ENCODE results near the gene SYCP1. TPM values are rescaled to one million over a fixed set of nuclear protein-coding genes. Genes with fewer than 3 reads are reported as not detected.

The SYCP1 gene
- polyA plus RNA-seq, 1 experiment: not detected

DNA sequence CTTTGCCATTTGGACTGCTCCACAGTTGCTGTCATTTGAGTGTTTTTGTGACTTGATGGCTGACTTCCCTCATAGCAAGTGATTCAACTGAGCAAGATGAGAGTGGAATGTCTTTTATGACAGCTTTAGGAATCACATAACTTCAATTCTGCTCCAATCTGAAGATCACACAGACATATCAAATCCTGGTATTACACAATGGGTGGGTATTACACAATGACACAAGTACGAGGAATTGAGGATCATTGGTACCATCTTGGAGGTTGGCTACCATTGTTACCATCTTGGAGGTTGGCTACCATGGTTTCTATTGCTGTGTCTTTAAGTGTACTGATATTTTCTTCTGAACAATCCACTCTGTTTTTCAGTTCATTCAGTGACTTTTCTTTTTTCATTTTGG, 166.5 kb downstream of the SYCP1 start:
- TF ChIP-seq, protein P1, sequence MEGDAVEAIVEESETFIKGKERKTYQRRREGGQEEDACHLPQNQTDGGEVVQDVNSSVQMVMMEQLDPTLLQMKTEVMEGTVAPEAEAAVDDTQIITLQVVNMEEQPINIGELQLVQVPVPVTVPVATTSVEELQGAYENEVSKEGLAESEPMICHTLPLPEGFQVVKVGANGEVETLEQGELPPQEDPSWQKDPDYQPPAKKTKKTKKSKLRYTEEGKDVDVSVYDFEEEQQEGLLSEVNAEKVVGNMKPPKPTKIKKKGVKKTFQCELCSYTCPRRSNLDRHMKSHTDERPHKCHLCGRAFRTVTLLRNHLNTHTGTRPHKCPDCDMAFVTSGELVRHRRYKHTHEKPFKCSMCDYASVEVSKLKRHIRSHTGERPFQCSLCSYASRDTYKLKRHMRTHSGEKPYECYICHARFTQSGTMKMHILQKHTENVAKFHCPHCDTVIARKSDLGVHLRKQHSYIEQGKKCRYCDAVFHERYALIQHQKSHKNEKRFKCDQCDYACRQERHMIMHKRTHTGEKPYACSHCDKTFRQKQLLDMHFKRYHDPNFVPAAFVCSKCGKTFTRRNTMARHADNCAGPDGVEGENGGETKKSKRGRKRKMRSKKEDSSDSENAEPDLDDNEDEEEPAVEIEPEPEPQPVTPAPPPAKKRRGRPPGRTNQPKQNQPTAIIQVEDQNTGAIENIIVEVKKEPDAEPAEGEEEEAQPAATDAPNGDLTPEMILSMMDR (IDR thresholded peaks at IDR 0.05; ENCODE audit: low read depth, low read length): no peak
- Histone ChIP-seq H3K27me3 (ENCODE audit: control insufficient read depth, insufficient read depth, low read length) (no peaks in the 10 kb centered on the region), H3K4me3 (ENCODE audit: low read depth, low read length) (no peak overlapping the region), H3K9me3 (ENCODE audit: control insufficient read depth, insufficient read depth, low read length) (no peaks in the 10 kb centered on the region), H3K27ac (ENCODE audit: low read depth, low read length) (no peak overlapping the region)
- DNase-seq (ENCODE audit: low read depth, low spot score): no peak
- CTCF ChIA-PET: no interaction called here
- POLR2A ChIA-PET: no interaction called here

DNA sequence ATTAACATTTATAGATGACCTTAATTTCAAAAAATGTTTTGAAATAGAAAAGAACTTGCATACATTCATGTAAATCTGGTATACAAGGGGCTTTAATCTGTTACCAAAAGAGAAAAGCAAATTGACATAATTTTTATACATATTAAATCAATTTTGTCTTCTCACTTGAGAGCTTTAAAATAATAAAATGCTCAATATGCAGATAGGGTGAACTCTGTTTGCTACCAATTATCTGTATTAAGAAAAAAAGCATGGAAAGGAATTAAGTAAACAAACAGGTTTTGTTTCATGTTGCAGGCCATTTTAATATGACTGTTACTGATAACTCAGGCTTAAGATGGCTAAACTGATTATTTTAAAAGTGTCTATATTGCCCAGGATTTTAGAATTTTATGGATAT, 168.9 kb downstream of the SYCP1 start:
- no peak for DNase-seq (ENCODE audit: low read depth, low spot score)
- H3K4me3 ChIP-seq (ENCODE audit: low read depth, low read length): no peak overlapping the region
- no peaks in the 10 kb centered on the region for H3K9me3 ChIP-seq (ENCODE audit: control insufficient read depth, insufficient read depth, low read length)
- TF ChIP-seq, protein P1 (IDR thresholded peaks at IDR 0.05; ENCODE audit: low read depth, low read length): no peak
- CTCF ChIA-PET: interaction anchor here (0.6 kb wide), 1 partner anchor 277 kb away, joined by 3 read pairs; no protein-coding TSS in a partner anchor
- no peaks in the 10 kb centered on the region for H3K27me3 ChIP-seq (ENCODE audit: control insufficient read depth, insufficient read depth, low read length)
- H3K27ac ChIP-seq (ENCODE audit: low read depth, low read length): no peak overlapping the region
- POLR2A ChIA-PET: no interaction called here

DNA sequence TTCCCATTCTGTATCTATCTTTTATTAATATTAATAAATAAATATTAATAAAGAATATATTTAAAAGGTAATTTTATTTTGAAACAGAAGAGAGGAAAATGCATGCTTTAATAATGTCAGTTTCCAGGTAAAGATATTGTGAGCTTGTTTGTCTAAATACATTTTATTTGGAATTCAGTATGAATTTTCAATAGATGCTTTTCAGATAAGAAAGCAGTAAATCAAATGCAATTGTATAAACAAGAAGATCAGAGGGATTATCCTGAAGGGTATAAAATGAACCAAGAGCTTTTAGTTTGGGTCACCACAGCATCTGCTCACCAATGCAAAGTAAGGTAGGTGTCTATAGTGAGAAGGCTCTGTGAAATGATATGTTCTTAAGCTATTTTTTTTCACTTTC, 174.9 kb downstream of the SYCP1 start, which contains the start of gene TSHB:
Gene TSHB, plus strand, starts transcription at position 301 of the 400 bp plus-strand sequence. CDS start 3,537 bp downstream, outside the sequence.
- TF ChIP-seq, protein P1 (IDR thresholded peaks at IDR 0.05; ENCODE audit: low read depth, low read length): no peak
- Histone ChIP-seq H3K27me3 (ENCODE audit: control insufficient read depth, insufficient read depth, low read length) (no peaks in the 10 kb centered on the region), H3K4me3 (ENCODE audit: low read depth, low read length) (no peak within 1 kb of the TSS), H3K9me3 (ENCODE audit: control insufficient read depth, insufficient read depth, low read length) (no peaks in the 10 kb centered on the region), H3K27ac (ENCODE audit: low read depth, low read length) (no peak within 1 kb of the TSS)
- CTCF ChIA-PET: interaction anchor here (1.4 to 3.2 kb wide), 2 partner anchors 23 to 27 kb away, joined by 3 to 20 read pairs; no protein-coding TSS in a partner anchor
- DNase-seq (ENCODE audit: low read depth, low spot score): no peak
- POLR2A ChIA-PET: no interaction called here

DNA sequence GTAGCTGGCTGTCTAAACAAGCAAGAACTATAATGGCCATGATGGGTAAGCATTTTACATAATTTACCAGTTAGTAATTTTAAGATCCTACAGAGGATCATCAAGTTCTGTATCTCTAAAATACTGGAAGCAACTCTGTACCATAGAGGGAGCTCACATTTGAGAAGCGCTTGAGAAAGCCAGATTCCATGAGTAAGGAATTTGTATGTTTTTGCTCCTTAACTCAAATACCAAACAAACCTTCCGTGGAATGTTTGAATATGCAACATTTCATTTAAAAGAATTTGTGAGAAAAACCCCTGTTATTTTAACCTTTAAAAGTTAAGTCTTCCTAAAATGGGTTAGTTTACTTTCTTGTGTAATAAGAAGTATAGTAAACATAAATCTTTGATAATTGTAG, 176.9 kb downstream of the SYCP1 start:
- ChIA-PET CTCF (interaction anchor here (0.6 to 3.9 kb wide), 2 partner anchors 21 to 84 kb away, joined by 8 to 21 read pairs; no protein-coding TSS in a partner anchor), POLR2A (no interaction called here)
- Histone ChIP-seq H3K27me3 (ENCODE audit: control insufficient read depth, insufficient read depth, low read length) (peaks cover 6% of the 10 kb centered on the region), H3K27ac (ENCODE audit: low read depth, low read length) (no peak overlapping the region), H3K9me3 (ENCODE audit: control insufficient read depth, insufficient read depth, low read length) (no peaks in the 10 kb centered on the region), H3K4me3 (ENCODE audit: low read depth, low read length) (no peak overlapping the region)
- DNase-seq (ENCODE audit: low read depth, low spot score): no peak
- TF ChIP-seq, protein P1 (IDR thresholded peaks at IDR 0.05; ENCODE audit: low read depth, low read length): no peak

DNA sequence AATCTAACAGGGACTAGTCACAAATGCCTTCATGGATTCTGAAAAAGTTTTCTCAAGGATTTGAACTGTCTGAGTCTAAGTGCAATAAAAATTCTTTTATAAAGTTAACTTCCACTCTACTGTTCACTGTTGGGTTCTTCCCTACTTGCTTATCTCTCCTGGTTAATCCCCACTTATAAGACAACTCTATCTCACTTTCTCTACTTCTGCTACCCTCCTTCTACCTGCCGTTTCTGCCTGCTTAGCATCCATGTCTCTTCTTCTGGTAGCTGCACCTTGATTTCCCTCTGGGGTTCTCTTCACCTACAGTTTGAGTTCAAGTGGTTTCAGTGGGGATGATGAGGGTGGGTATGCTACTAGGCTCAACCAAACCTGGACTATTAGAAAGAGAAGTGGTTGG, 181.0 kb downstream of the SYCP1 start:
- CTCF ChIA-PET: interaction anchor here (6.7 kb wide), 1 partner anchor 16 kb away, joined by 31 read pairs; no protein-coding TSS in a partner anchor
- Histone ChIP-seq H3K27ac (ENCODE audit: low read depth, low read length) (no peak overlapping the region), H3K27me3 (ENCODE audit: control insufficient read depth, insufficient read depth, low read length) (peaks cover 6% of the 10 kb centered on the region), H3K9me3 (ENCODE audit: control insufficient read depth, insufficient read depth, low read length) (no peaks in the 10 kb centered on the region), H3K4me3 (ENCODE audit: low read depth, low read length) (no peak overlapping the region)
- TF ChIP-seq, protein P1 (IDR thresholded peaks at IDR 0.05; ENCODE audit: low read depth, low read length): no peak
- POLR2A ChIA-PET: no interaction called here
- DNase-seq (ENCODE audit: low read depth, low spot score): no peak

All from AG04450 (cell line).